Measurements from ENCODE around the gene PIK3AP1.
"Not testable (repeated sequence)": the region's sequence is repeated elsewhere in the genome, so short reads cannot be mapped to it uniquely, and the experiment has no call there.

Gene PIK3AP1

GRCh38 chr10:96724621-96725020, 4.3 kb upstream of the PIK3AP1 start:
- no peak for DNase-seq (ENCODE audit: low read depth)

- DNase-seq (ENCODE audit: low read depth) = no peak
Measured at GRCh38 chr10:96721207-96721572, 876 bp upstream of the PIK3AP1 start.

GRCh38 chr10:96719850-96720421, 378 bp downstream of the PIK3AP1 start:
- peak; percentile 63 for DNase-seq (ENCODE audit: low read depth)

- no peak for DNase-seq (ENCODE audit: low read depth)
Measured at GRCh38 chr10:96719200-96719599, 1.1 kb downstream of the PIK3AP1 start.

- DNase-seq (ENCODE audit: low read depth) = no peak
Measured at GRCh38 chr10:96718304-96718990, 1.9 kb downstream of the PIK3AP1 start.

- DNase-seq (ENCODE audit: low read depth) = no peak
Measured at GRCh38 chr10:96716390-96716789, 3.9 kb downstream of the PIK3AP1 start.

- no peak for DNase-seq (ENCODE audit: low read depth)
Measured at GRCh38 chr10:96714746-96715255, 5.5 kb downstream of the PIK3AP1 start.

GRCh38 chr10:96714031-96714590, 6.2 kb downstream of the PIK3AP1 start:
- DNase-seq (ENCODE audit: low read depth) = no peak

- DNase-seq (ENCODE audit: low read depth) = no peak
Measured at GRCh38 chr10:96712662-96713271, 7.5 kb downstream of the PIK3AP1 start.

GRCh38 chr10:96711048-96711728, 9.1 kb downstream of the PIK3AP1 start:
- no peak for DNase-seq (ENCODE audit: low read depth)

- DNase-seq (ENCODE audit: low read depth) = no peak
Measured at GRCh38 chr10:96709525-96709924, 10.8 kb downstream of the PIK3AP1 start.

- no peak for DNase-seq (ENCODE audit: low read depth)
Measured at GRCh38 chr10:96708996-96709395, 11.3 kb downstream of the PIK3AP1 start.

GRCh38 chr10:96708456-96708855, 11.9 kb downstream of the PIK3AP1 start:
- DNase-seq (ENCODE audit: low read depth) = no peak

GRCh38 chr10:96706331-96706853, 13.9 kb downstream of the PIK3AP1 start:
- DNase-seq (ENCODE audit: low read depth) = no peak

GRCh38 chr10:96705134-96705533, 15.2 kb downstream of the PIK3AP1 start:
- DNase-seq (ENCODE audit: low read depth) = no peak

GRCh38 chr10:96704563-96704962, 15.8 kb downstream of the PIK3AP1 start:
- no peak for DNase-seq (ENCODE audit: low read depth)

GRCh38 chr10:96703358-96703757, 17.0 kb downstream of the PIK3AP1 start:
- no peak for DNase-seq (ENCODE audit: low read depth)

- no peak for DNase-seq (ENCODE audit: low read depth)
Measured at GRCh38 chr10:96701265-96701664, 19.0 kb downstream of the PIK3AP1 start.

GRCh38 chr10:96700374-96701099, 19.8 kb downstream of the PIK3AP1 start:
- DNase-seq (ENCODE audit: low read depth) = no peak

GRCh38 chr10:96699613-96700012, 20.7 kb downstream of the PIK3AP1 start:
- DNase-seq (ENCODE audit: low read depth) = no peak

- DNase-seq (ENCODE audit: low read depth) = not testable (repeated sequence)
Measured at GRCh38 chr10:96698305-96698704, 22.0 kb downstream of the PIK3AP1 start.

GRCh38 chr10:96697438-96697837, 22.9 kb downstream of the PIK3AP1 start:
- DNase-seq (ENCODE audit: low read depth) = no peak

Measured in activated gamma-delta T cell treated with anti-CD3 and anti-CD28 coated beads, Interleukin-2, amount 50 U/mL, for 16 hours (primary cell).